KG1 (cell line): Measurements from ENCODE around the gene CASQ2.

Experiments used
- DNase-seq: peaks from one replicate; lab custom pipeline; 2025; lab: John Stamatoyannopoulos, UW

CASQ2 gene

DNA sequence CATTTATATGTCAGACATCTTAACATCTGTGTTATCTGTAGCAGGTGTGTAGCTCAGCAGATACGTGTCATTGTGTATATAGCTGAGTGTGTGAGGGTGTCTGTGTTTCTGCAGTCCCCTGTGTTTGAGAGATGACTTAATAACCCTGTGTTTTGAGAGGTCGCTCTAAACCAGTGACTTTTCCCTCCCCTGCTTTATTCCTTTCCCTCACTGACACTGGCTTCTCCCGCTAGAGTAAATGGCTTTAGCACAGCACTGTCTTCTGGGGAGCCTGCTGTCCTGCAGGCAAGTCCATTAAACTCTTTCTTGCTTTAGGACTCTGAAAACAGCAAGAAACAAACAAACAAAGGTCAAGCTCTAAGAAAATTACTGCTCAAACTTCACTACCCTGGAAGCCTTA, 73.7 kb downstream of the CASQ2 start:
- DNase-seq = no peak

DNA sequence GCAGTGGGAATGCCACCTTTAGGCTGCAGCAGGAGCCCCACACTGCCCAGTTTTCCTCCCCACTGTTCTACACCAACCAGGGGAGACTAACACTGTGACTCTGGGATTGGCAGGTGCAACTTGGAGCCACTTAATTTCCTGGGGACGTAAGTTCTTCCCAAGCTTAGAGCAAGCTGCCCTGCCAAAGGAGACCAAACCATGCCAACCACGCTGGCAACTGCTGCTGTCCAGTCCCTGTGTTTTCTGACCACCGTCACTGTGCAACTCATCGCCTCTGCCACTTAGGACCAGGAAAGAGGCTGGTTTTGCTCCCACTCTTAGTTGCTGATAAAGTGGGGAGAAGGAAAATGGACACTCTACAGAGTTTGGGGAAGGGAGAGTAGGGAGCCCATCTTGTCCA, 76.3 kb downstream of the CASQ2 start:
- no peak for DNase-seq

DNA sequence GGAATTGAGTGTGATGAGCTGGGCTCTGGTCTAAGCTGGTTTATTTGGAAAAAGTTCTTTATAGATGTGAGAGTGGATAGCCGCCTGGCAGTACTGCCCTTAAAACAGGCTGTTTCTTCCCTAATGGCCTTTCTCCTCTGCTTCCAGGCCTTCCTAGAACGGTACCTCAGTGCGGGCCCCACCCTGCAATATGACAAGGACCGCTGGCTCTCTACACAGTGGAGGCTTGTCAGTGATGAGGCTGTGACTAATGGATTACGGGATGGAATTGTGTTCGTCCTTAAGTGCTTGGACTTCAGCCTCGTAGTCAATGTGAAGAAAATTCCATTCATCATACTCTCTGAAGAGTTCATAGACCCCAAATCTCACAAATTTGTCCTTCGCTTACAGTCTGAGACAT, 77.5 kb downstream of the CASQ2 start:
- no peak for DNase-seq

DNA sequence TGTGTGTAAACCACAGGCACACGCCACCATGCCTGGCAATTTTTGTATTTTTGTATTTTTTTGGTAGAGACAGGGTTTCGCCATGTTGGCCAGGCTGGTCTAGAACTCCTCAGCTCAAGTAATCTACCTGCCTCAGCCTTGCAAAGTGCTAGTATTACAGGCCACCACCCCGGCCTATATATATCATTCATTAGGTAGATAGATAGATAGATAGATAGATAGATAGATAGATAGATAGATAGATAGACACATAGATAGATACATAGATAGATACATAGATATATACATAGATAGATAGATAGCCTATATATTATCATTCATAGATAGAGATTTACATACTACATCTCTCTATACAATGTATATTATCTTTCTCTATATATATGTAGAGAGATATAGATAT, 80.8 kb downstream of the CASQ2 start:
- no peak for DNase-seq

- DNase-seq = no peak
Measured at GRCh38 chr1:115685029-115685705, 83.3 kb downstream of the CASQ2 start.

- no peak for DNase-seq
Measured at GRCh38 chr1:115682792-115683191, 85.7 kb downstream of the CASQ2 start.

DNA sequence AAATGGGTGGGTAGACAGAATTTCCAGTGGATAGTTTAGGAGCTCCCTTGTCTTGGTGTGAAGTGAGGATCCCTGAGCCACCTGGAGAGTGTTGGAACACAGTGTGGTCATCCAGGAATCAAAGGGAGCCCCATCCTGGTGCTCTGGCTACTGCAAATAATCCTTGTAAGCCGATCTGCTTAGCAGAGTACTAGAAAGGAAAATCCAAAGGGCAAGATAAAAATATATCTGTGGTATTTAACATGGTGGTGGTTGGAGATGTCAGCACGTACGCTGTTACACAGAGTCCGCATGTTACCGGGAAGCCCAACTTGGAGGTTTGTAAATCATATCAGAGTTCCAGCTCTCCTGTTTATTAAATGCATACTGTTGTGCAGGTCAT, 87.8 kb downstream of the CASQ2 start:
- no peak for DNase-seq

- no peak for DNase-seq
Measured at GRCh38 chr1:115679141-115679611, 89.3 kb downstream of the CASQ2 start.

- DNase-seq = no peak
Measured at GRCh38 chr1:115678141-115678540, 90.4 kb downstream of the CASQ2 start.

DNA sequence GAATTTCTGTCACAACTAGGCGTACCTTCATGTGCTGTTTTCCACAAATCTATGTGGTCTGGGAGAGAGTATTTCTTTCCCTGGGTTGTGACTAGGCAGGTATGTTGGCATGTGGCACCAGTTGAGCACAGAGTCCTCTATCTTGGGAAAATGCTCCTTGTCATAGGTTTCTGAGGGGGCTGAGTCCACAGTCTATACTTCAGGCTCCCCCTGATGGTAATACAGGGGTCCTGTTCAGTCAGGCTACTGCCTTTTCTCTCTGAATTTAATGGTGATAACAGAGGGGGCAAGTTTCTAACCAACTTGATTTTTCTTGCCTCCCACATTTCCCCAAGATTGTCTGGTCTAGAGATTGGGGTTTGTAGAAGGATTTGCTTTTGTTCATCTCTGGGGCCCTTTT, 90.9 kb downstream of the CASQ2 start:
- no peak for DNase-seq

DNA sequence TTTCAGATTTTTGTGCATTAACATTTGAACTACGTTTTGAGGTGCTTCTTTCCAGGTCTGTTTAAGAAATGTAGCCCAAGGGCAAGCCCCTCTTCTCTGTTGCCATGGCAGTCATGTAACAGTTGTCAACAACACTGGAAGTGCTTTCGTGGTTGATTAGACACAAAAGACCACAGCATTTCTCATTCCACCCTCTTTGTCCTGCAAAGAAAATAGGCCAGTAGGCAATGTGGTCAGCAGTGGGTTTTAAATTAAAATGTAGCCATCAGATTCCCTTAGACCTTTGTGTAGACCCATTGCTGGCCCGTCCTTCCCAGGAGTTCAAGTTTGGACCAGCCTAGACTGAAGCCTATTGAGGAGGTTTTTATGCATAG, 91.3 kb downstream of the CASQ2 start:
- no peak for DNase-seq

GRCh38 chr1:115676498-115677181, 91.9 kb downstream of the CASQ2 start:
- DNase-seq = no peak

DNA sequence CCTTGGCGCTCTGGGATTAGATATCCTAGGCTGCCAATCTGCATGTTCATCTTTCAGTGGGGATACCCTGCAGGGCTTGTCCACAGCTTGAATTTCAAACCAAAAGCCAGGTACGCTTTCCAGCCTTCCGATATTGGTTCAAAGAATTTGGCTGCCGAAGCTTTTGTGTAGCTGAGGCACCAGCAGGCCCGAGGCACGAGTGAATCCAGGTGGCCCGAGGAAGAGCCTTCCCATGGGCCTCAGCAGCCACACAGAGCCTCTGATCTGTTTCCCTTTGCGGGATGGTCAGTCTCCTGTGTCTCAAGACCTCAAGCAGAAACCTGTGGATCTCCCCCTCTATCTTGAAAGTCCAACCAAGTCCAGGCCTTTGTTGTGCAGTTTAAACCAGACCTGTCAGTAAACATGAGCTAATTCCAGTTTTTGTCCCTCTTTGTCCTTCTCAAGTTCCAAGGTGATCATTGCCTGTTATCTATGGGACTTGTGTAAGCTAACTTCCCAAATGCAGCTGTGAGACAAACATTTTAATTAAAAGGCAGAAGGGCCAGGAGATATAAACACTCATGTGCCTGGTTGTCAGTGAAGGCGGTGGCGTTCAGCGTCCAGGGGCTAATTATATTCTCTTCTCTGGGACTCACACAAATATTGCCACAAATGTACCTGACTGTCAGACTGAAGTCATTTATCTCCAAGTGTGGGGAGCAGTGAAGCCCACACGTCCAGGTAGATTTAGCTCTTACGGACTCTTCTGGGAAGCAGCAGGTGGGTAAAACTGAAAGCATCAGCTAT, 96.1 kb downstream of the CASQ2 start:
- no peak for DNase-seq

DNA sequence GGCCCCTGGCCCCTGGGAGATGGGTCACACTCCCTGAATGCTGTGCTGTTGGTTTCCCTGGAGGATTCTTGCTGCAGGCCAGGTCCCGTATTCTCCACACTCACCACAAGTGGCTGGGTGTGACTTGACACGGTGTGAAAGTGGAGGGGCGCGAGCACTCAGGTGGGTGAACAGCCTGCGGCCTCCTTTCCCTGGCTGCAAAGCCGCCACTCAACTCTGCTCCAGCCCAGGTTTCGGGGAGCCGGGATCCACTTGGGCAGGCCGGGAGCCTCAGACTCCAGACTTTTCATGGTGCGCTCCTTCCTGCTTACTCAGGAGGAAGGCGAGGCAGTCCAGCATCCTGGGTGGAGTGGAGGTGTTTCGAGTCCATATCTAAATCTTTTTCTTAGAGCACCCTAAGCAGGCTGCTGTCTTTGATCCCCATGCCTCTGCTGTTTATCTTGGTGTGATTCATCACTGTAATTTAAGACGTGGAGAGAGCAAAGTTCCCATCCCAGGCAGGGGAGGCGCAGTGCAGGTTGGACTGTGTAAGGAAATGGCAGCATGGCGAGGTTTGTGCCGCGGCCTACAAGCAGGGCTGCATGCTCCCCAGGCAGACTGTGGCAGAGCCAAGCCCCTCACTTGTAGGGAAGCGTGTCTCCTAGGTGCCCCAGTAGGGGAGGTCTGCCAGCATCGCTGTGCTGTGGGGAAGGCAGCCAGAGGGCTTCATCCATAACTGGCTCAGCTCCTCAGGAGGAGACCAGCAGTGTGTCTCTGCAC, 97.2 kb downstream of the CASQ2 start:
- DNase-seq = no peak

GRCh38 chr1:115670476-115671175, 97.9 kb downstream of the CASQ2 start:
- no peak for DNase-seq

DNA sequence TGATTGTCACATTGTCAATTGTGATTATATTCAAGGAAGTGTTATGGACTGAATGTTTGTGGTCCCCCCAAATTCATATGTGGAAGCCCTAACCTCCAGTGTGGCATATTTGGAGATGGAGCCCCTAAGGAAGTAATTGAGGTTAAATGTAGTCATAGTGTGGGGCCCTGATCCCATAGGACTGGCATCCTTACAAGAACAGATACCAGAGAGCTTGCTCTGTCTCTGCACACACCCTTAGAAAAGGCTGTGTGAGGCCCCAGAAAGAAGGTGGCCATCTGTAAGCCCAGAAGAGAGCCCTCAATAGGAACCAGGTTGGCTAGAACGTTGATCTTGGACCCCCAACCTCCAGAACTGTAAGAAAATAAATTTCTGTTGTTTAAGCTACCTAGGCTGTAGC, 98.6 kb downstream of the CASQ2 start:
- no peak for DNase-seq

DNA sequence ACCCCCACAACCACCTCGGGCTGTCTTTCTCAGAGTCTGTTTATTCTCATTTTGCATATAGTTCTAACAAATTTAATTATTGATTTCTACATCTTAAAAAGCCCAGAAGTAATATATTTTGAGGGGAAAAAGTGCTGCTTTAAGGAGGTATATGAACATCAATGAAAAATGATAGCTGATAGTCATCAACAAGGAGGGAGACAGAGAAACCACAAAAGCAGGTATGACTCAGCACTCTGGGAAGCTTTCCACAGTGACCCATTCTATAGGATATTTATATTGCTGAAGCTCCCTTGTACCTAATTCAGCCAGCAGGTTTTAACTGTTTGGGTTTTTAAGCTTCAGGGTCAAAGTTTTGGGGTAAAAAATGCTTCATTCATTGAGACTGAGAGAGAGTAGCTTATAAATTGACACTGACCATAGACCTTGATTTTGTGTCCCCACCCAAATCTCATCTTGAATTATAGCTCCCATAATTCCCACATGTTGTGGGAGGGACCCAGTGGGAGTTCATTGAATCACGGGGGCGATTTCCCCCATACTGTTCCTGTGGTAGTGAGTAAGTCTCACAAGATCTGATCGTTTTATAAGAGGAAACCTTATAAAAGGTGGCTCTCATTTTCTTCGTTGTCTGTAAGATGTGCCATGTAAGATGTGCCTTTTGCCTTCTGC, 99.4 kb downstream of the CASQ2 start:
- DNase-seq = no peak

DNA sequence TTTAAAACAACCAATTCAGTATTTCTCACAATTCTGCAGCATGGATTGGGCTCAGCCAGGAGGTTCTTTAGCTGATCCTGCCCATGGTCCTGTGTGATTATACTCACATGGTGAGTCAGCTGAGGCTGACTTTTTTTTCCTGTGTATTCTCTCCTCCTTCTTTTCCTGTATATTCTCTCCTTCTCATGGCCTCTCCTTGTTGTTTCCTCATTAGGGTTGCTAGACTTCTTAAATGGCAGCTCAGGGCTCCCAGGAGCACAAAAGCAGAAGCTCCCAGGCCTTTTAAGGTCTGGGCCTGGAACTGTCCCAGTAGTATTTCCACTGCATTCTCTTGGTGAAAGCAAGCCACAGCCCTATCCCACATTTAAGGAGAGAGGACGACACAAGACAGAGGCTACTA, 99.9 kb downstream of the CASQ2 start:
- no peak for DNase-seq

DNA sequence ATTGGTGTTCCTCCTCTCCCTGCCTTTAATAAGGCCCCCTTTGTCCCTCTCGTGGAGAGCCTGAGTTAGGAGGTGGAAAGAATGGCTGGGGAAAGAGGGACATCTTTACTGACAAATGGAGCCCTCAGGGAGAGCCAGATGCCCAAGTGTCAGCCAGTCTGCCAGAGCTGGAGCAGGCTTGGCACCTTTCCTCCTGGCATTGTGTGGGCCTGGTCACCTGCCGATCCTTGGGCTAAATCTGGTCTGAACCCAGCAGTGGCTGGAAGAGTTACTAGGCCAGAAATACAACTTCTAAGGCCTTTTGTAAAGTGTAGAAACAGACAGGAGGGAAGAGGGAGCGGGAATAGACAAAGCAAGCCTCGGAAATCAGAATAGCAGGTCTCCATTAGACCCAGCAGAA, 101.8 kb downstream of the CASQ2 start:
- DNase-seq = no peak

DNA sequence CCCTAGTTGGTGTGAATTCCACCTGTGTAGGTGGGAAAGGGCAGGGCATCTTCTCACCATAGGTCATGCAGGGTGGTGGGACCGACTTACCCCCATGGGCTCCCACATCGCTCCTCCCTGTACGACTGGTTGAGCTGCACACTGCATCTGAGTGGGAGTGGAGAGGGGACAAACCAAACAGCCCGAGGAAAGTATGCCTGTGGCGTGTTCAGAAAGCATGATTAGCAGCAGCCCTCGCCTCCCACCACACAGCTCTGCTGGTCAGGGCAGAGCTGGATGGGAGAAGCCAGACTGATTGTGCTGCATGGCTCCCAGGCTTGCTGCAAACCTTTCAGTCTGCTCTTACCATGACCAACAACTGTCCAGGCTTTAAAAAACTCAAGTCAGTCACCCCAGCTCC, 102.3 kb downstream of the CASQ2 start:
- no peak for DNase-seq
